ENCODE results near the gene CDKN3. TPM values are rescaled to one million over a fixed set of nuclear protein-coding genes. Genes with fewer than 3 reads are reported as not detected.

The CDKN3 gene, protein sequence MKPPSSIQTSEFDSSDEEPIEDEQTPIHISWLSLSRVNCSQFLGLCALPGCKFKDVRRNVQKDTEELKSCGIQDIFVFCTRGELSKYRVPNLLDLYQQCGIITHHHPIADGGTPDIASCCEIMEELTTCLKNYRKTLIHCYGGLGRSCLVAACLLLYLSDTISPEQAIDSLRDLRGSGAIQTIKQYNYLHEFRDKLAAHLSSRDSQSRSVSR
- polyA plus RNA-seq (2013) = 33.7 and 35.6 TPM in 2 replicates

DNA sequence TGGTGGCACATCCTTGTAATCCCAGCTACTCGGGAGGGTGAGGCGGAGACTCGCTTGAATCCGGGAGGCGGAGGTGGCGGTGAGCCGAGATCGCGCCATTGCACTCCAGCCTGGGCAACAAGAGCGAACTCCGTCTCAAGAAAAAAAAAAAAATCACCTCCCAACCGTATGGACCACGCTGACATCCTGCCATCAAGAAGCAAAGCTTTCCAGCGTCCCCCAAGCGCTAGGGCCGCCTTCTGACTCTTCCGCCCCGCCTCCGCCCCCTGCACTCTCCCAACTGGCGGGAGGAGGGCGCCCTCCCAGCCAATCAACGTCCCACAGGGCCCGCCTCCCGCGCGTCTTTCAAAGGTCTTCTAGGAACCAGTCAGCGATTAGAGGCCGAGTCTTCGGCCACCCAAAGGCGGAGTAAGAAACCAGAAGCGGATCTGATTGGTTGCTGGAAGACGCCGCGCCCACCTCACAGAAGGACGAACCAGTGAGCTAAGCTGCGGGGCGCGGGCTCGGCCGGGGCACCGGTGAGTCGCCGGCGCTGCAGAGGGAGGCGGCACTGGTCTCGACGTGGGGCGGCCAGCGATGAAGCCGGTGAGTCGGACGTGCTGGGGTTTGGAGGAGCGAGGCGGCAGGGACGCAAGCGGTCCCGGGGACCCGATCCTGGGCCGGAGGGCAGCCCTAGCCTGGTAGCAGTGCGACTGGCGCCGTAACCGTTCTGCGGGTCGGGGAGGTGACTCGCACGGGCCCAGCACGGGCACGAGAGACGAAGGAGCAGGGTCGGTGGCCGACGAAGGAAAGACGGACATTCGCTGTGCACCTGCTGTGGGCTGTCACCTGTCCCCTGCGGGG is at the start of gene CDKN3:
TSS of gene CDKN3 (plus strand) at position 515 of the 843 bp plus-strand sequence. CDS start at position 577, 62 bp downstream.
- Histone ChIP-seq H3K23ac (ENCODE audit: low read length) (no peak within 1 kb of the TSS), H2AK5ac (ENCODE audit: low read length) (no peak within 1 kb of the TSS), H3K4me3 (ENCODE audit: low read depth, low read length) (peak within 1 kb of the TSS; percentile 91), H2BK120ac (ENCODE audit: insufficient read depth, low read length, poor library complexity) (no peak within 1 kb of the TSS), H3K4ac (ENCODE audit: low read depth, low read length) (no peak within 1 kb of the TSS), H3K27me3 (ENCODE audit: insufficient read depth, low read length) (no peaks in the 10 kb centered on the region), H4K91ac (ENCODE audit: low read depth, low read length) (peak within 1 kb of the TSS; percentile 51), H3K9me3 (ENCODE audit: insufficient read depth, low read depth, low read length) (no peaks in the 10 kb centered on the region), H3K36me3 (ENCODE audit: control insufficient read depth in 1 of 2, insufficient read depth in 2 of 2, low read length in 2 of 2) (no peaks in the 10 kb centered on the region), H3K18ac (ENCODE audit: low read length) (peak within 1 kb of the TSS; percentile 52), H2AFZ (ENCODE audit: insufficient read depth, low read length, poor library complexity) (peak within 1 kb of the TSS; percentile 86), H3K14ac (ENCODE audit: low read length) (peak within 1 kb of the TSS; percentile 54), H3K4me1 (ENCODE audit: control insufficient read depth in 1 of 2, insufficient read depth in 2 of 2, low read length in 2 of 2) (peaks cover 4 to 8% of the 10 kb centered on the region in 2 experiments), H4K12ac (ENCODE audit: low read depth, low read length) (no peak within 1 kb of the TSS), H4K8ac (ENCODE audit: low read depth, low read length) (peak within 1 kb of the TSS; percentile 64), H3K79me1 (ENCODE audit: low read length) (no peaks in the 10 kb centered on the region), H2BK12ac (ENCODE audit: low read length) (no peak within 1 kb of the TSS), H3K9ac (ENCODE audit: low read length) (peak within 1 kb of the TSS; percentile 70), H3K79me2 (ENCODE audit: control insufficient read depth, insufficient read depth, low read length, poor library complexity) (peaks cover 3% of the 10 kb centered on the region), H2BK5ac (ENCODE audit: low read depth, low read length, poor library complexity) (no peak within 1 kb of the TSS), H3K4me2 (ENCODE audit: low read length) (peak within 1 kb of the TSS; percentile 99), H3K27ac (ENCODE audit: low read depth, low read length) (no peak within 1 kb of the TSS)
- peak; percentile 99 to 100 for DNase-seq
- WGBS (ENCODE audit: extremely low coverage, insufficient coverage, insufficient read length) = no CpG with 5 or more reads among the region's 76 CpGs

DNA sequence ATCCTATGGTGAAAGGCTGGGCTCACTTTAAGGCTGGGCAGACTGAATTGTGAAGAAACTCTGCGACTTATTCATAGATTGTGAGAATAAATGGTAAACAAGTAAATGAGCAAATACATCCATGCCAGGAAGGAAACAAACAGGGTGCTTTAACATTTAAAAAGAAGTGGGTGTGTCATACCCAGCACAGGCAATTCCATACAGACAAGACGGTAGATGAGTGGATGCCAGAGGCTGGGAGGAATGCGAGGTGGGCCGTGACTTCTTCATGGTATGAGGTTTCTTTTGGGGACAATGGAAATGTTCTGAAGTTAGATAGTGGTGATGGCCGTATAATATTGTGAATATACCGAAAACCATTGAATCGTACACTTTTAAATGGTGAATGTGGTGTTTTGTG is 49.8 kb upstream of the CDKN3 start:
- H3K4ac ChIP-seq (ENCODE audit: low read depth, low read length) = no peak overlapping the region
- no peak overlapping the region for H3K23ac ChIP-seq (ENCODE audit: low read length)
- no peak overlapping the region for H3K27ac ChIP-seq (ENCODE audit: low read depth, low read length)
- no peaks in the 10 kb centered on the region for H3K79me1 ChIP-seq (ENCODE audit: low read length)
- no peaks in the 10 kb centered on the region for H3K79me2 ChIP-seq (ENCODE audit: control insufficient read depth, insufficient read depth, low read length, poor library complexity)
- peaks cover 2 to 5% of the 10 kb centered on the region in 2 experiments for H3K4me1 ChIP-seq (ENCODE audit: control insufficient read depth in 1 of 2, insufficient read depth in 2 of 2, low read length in 2 of 2)
- no peak overlapping the region for H3K18ac ChIP-seq (ENCODE audit: low read length)
- H3K4me2 ChIP-seq (ENCODE audit: low read length) = no peak overlapping the region
- no peak overlapping the region for H4K12ac ChIP-seq (ENCODE audit: low read depth, low read length)
- H3K27me3 ChIP-seq (ENCODE audit: insufficient read depth, low read length) = no peaks in the 10 kb centered on the region
- no peaks in the 10 kb centered on the region for H3K36me3 ChIP-seq (ENCODE audit: control insufficient read depth in 1 of 2, insufficient read depth in 2 of 2, low read length in 2 of 2)
- no CpG with 5 or more reads among the region's 7 CpGs for WGBS (ENCODE audit: extremely low coverage, insufficient coverage, insufficient read length)
- no peak overlapping the region for H3K4me3 ChIP-seq (ENCODE audit: low read depth, low read length)
- no peak overlapping the region for H4K8ac ChIP-seq (ENCODE audit: low read depth, low read length)
- H3K9ac ChIP-seq (ENCODE audit: low read length) = no peak overlapping the region
- no peak overlapping the region for H2BK12ac ChIP-seq (ENCODE audit: low read length)
- H3K14ac ChIP-seq (ENCODE audit: low read length) = no peak overlapping the region
- no peak overlapping the region for H2AFZ ChIP-seq (ENCODE audit: insufficient read depth, low read length, poor library complexity)
- no peaks in the 10 kb centered on the region for H3K9me3 ChIP-seq (ENCODE audit: insufficient read depth, low read depth, low read length)
- no peak overlapping the region for H2BK5ac ChIP-seq (ENCODE audit: low read depth, low read length, poor library complexity)
- DNase-seq = no peak
- H2BK120ac ChIP-seq (ENCODE audit: insufficient read depth, low read length, poor library complexity) = no peak overlapping the region
- no peak overlapping the region for H2AK5ac ChIP-seq (ENCODE audit: low read length)
- H4K91ac ChIP-seq (ENCODE audit: low read depth, low read length) = no peak overlapping the region

DNA sequence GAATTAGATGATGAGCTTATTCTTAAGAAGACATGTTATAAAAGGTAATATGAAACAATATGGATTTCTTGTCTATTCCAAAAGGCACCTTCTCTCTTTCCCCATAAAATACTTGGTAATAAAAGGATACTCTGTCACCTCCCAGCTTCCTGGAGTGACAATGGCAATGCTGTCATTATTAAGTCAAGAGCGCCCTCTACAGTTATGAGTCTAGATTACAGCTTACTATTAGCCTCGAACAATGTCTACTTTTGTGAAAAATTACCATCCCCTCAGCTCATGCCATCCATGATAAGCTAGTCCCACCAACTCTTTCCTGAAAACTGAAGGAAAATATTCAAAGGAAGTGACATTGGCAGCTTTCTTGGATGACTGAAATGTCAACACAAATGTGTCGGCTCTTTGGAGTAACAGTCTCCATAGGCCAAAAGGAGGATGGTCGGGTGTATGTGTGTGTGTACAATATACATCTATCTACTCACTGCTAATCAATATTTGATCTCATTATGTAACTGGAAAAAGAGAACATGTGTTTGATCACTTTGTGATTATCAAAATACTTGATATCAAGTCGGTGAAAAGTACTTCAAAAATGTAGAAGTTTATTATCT is 48.7 kb upstream of the CDKN3 start:
- peak; percentile 24 to 90 for DNase-seq
- Histone ChIP-seq H3K36me3 (ENCODE audit: control insufficient read depth in 1 of 2, insufficient read depth in 2 of 2, low read length in 2 of 2) (no peaks in the 10 kb centered on the region), H3K79me1 (ENCODE audit: low read length) (no peaks in the 10 kb centered on the region), H4K12ac (ENCODE audit: low read depth, low read length) (no peak overlapping the region), H3K27me3 (ENCODE audit: insufficient read depth, low read length) (no peaks in the 10 kb centered on the region), H3K4me1 (ENCODE audit: control insufficient read depth in 1 of 2, insufficient read depth in 2 of 2, low read length in 2 of 2) (peaks cover 2 to 5% of the 10 kb centered on the region in 2 experiments), H3K9me3 (ENCODE audit: insufficient read depth, low read depth, low read length) (no peaks in the 10 kb centered on the region), H3K14ac (ENCODE audit: low read length) (no peak overlapping the region), H3K4me2 (ENCODE audit: low read length) (no peak overlapping the region), H3K4ac (ENCODE audit: low read depth, low read length) (no peak overlapping the region), H4K91ac (ENCODE audit: low read depth, low read length) (no peak overlapping the region), H3K23ac (ENCODE audit: low read length) (no peak overlapping the region), H3K18ac (ENCODE audit: low read length) (no peak overlapping the region), H2BK5ac (ENCODE audit: low read depth, low read length, poor library complexity) (no peak overlapping the region), H3K27ac (ENCODE audit: low read depth, low read length) (no peak overlapping the region), H3K9ac (ENCODE audit: low read length) (no peak overlapping the region), H4K8ac (ENCODE audit: low read depth, low read length) (no peak overlapping the region), H2AFZ (ENCODE audit: insufficient read depth, low read length, poor library complexity) (no peak overlapping the region), H3K79me2 (ENCODE audit: control insufficient read depth, insufficient read depth, low read length, poor library complexity) (no peaks in the 10 kb centered on the region), H2BK120ac (ENCODE audit: insufficient read depth, low read length, poor library complexity) (no peak overlapping the region), H2BK12ac (ENCODE audit: low read length) (no peak overlapping the region), H2AK5ac (ENCODE audit: low read length) (no peak overlapping the region), H3K4me3 (ENCODE audit: low read depth, low read length) (no peak overlapping the region)
- WGBS (ENCODE audit: extremely low coverage, insufficient coverage, insufficient read length) = no CpG with 5 or more reads among the region's 5 CpGs

DNA sequence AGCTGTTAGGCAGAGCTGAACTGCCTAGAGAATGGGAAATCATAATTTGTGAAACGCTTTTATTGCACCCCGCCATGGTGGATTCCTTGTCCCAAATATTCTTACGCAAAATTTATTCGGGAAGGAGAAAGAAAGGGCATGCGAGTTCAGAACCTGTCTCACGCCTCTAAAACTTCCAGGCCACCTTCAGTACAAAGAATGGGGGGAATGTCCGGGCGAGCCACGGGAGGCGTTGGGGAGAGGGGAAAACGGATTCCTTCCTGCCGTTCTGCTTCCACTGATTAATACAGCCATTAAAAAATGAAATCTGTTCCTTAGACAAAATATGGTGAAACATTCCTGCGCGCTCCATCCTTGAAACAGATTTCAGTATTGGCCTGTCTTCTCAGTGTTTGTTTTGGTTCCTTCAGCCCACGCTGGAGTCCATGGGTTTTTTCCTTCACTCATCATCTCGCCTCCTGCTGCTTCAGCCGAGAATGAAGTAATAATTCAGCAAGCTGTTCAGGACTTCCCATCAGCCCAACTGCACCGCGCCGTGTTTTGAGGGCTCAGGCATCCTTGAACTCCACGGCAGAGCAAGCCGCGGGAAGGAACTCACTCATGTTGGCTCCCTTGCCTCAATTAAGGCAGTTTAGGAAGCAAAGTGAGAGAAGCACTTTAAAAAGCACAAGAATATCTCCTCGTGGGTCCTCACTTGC is 47.7 kb upstream of the CDKN3 start:
- no peak overlapping the region for H3K4me3 ChIP-seq (ENCODE audit: low read depth, low read length)
- peaks cover 2% of the 10 kb centered on the region for H3K9me3 ChIP-seq (ENCODE audit: insufficient read depth, low read depth, low read length)
- peaks cover 0 to 1% of the 10 kb centered on the region in 2 experiments for H3K4me1 ChIP-seq (ENCODE audit: control insufficient read depth in 1 of 2, insufficient read depth in 2 of 2, low read length in 2 of 2)
- H3K9ac ChIP-seq (ENCODE audit: low read length) = no peak overlapping the region
- no CpG with 5 or more reads among the region's 24 CpGs for WGBS (ENCODE audit: extremely low coverage, insufficient coverage, insufficient read length)
- no peak overlapping the region for H3K23ac ChIP-seq (ENCODE audit: low read length)
- H2AFZ ChIP-seq (ENCODE audit: insufficient read depth, low read length, poor library complexity) = no peak overlapping the region
- no peaks in the 10 kb centered on the region for H3K79me2 ChIP-seq (ENCODE audit: control insufficient read depth, insufficient read depth, low read length, poor library complexity)
- H3K14ac ChIP-seq (ENCODE audit: low read length) = no peak overlapping the region
- H3K79me1 ChIP-seq (ENCODE audit: low read length) = no peaks in the 10 kb centered on the region
- no peak overlapping the region for H4K12ac ChIP-seq (ENCODE audit: low read depth, low read length)
- H4K91ac ChIP-seq (ENCODE audit: low read depth, low read length) = no peak overlapping the region
- no peak overlapping the region for H2AK5ac ChIP-seq (ENCODE audit: low read length)
- no peak for DNase-seq
- H4K8ac ChIP-seq (ENCODE audit: low read depth, low read length) = no peak overlapping the region
- no peak overlapping the region for H3K4ac ChIP-seq (ENCODE audit: low read depth, low read length)
- no peak overlapping the region for H3K4me2 ChIP-seq (ENCODE audit: low read length)
- no peak overlapping the region for H2BK5ac ChIP-seq (ENCODE audit: low read depth, low read length, poor library complexity)
- no peaks in the 10 kb centered on the region for H3K27me3 ChIP-seq (ENCODE audit: insufficient read depth, low read length)
- H3K36me3 ChIP-seq (ENCODE audit: control insufficient read depth in 1 of 2, insufficient read depth in 2 of 2, low read length in 2 of 2) = no peaks in the 10 kb centered on the region
- H2BK12ac ChIP-seq (ENCODE audit: low read length) = no peak overlapping the region
- no peak overlapping the region for H2BK120ac ChIP-seq (ENCODE audit: insufficient read depth, low read length, poor library complexity)
- H3K27ac ChIP-seq (ENCODE audit: low read depth, low read length) = no peak overlapping the region
- no peak overlapping the region for H3K18ac ChIP-seq (ENCODE audit: low read length)

All from trophoblast cell (in vitro differentiated cells and primary cell).